Endothelial cell of umbilical vein (primary cell): Measurements from ENCODE around the gene ABCA1. TPM values are rescaled to one million over a fixed set of nuclear protein-coding genes. Genes with fewer than 3 reads are reported as not detected.

Experiments
- BruUV-seq: library from RNA; stranded (reverse); fragments of 400-500 nt; replicated peaks from 2 replicates; lab custom pipeline; 2021; lab: Mats Ljungman, UMichigan
- CTCF ChIA-PET: fragments of 300-600, 350-600 bp; sonication (Branson Sonifier 250); formaldehyde crosslinking; loops from one replicate; lab custom pipeline; 2021; ENCODE audit warnings: antibody characterized with exemption, inconsistent platforms; lab: Charles Lee
- POLR2A ChIA-PET: fragments of 300-600, 350-600 bp; sonication (Branson Sonifier 250); formaldehyde crosslinking; loops from one replicate; lab custom pipeline; 2021; ENCODE audit warnings: antibody characterized with exemption, inconsistent platforms; lab: Charles Lee
- DNase-seq: peaks from one replicate; pipeline ENCODE4 v3.0.0-alpha.2; 2011; ENCODE audit warnings: low read depth, low spot score
- FAIRE-seq: peaks from 2 replicates; lab custom pipeline; 2011; peaks lifted over from hg19 to GRCh38; lab: Jason Lieb, UNC
- H2AFZ ChIP-seq: 2 replicates; pipeline ENCODE4 v1.6.0; 2012; ENCODE audit warnings: low read depth, low read length, control low read depth, inconsistent platforms
- H3K27ac ChIP-seq: 2 replicates; pipeline ENCODE4 v1.5.1; 2011; ENCODE audit warnings: low read depth, mild to moderate bottlenecking, control low read depth, low read length, moderate library complexity; ENCODE audit not compliant: insufficient read depth
- H3K27me3 ChIP-seq, 2 experiments: 2 replicates each; pipeline versions ENCODE4 v1.6.0 to v1.6.1; 2011; ENCODE audit warnings: low read length in 2 of 2, mixed read lengths in 1 of 2; ENCODE audit not compliant: control insufficient read depth in 2 of 2, insufficient read depth in 2 of 2
- H3K36me3 ChIP-seq, 2 experiments: 2 replicates in 1 of 2; 3 replicates in 1 of 2; pipeline ENCODE4 v1.5.1; 2011; ENCODE audit warnings: low read length in 2 of 2, mild to moderate bottlenecking in 1 of 2, moderate library complexity in 1 of 2; ENCODE audit not compliant: control insufficient read depth in 2 of 2, insufficient read depth in 2 of 2; ENCODE audit errors: extremely low read depth in 1 of 2
- H3K4me1 ChIP-seq: 3 replicates; pipeline ENCODE4 v1.5.1; 2011; ENCODE audit warnings: mild to moderate bottlenecking, low read length; ENCODE audit not compliant: control insufficient read depth, insufficient read depth; ENCODE audit errors: extremely low read depth
- H3K4me2 ChIP-seq: 2 replicates; pipeline ENCODE4 v1.6.1; 2011; ENCODE audit warnings: low read length, control low read depth, mixed read lengths; ENCODE audit not compliant: insufficient read depth
- H3K4me3 ChIP-seq, 3 experiments: fragments of 200-600 bp in 1 of 3; sonication (generic), shearing (Covaris generic) in 1 of 3; replicated peaks in 1 of 3; 2 replicates each; pipeline ENCODE4 v1.5.1; 2011 to 2016; ENCODE audit warnings: control low read depth in 3 of 3, low read length in 3 of 3, mild to moderate bottlenecking in 2 of 3, inconsistent platforms in 1 of 3, low read depth in 1 of 3, moderate library complexity in 1 of 3; ENCODE audit not compliant: insufficient read depth in 1 of 3
- H3K79me2 ChIP-seq: 2 replicates; pipeline ENCODE4 v1.6.0; 2012; ENCODE audit warnings: low read length, inconsistent platforms; ENCODE audit not compliant: control insufficient read depth, insufficient read depth
- H3K9ac ChIP-seq: replicated peaks from 2 replicates; pipeline ENCODE3; 2011; ENCODE audit warnings: low read length, control low read depth; ENCODE audit not compliant: insufficient read depth; ENCODE audit errors: extremely low read depth
- H3K9me1 ChIP-seq: replicated peaks from 3 replicates; pipeline ENCODE4 v1.6.0; 2011; ENCODE audit warnings: mild to moderate bottlenecking, low read length; ENCODE audit not compliant: control insufficient read depth, insufficient read depth; ENCODE audit errors: extremely low read depth
- H3K9me3 ChIP-seq: replicated peaks from 2 replicates; pipeline ENCODE4 v1.5.1; 2012; ENCODE audit warnings: low read length, inconsistent platforms; ENCODE audit not compliant: control insufficient read depth, insufficient read depth
- H4K20me1 ChIP-seq: replicated peaks from 2 replicates; pipeline ENCODE3; 2011; ENCODE audit warnings: mild to moderate bottlenecking, low read length; ENCODE audit not compliant: control insufficient read depth, insufficient read depth; ENCODE audit errors: extremely low read depth
- CTCF ChIP-seq, 2 donors: IDR thresholded peaks; 1 replicate in 1 of 2; 2 replicates in 1 of 2; pipeline ENCODE4 v1.5.1; 2011; ENCODE audit warnings: low read length in 2 of 2, mild to moderate bottlenecking in 2 of 2, moderate library complexity in 2 of 2, control low read depth in 1 of 2, inconsistent platforms in 1 of 2, low read depth in 1 of 2; ENCODE audit not compliant: insufficient read depth in 1 of 2; ENCODE audit errors: extremely low read depth in 1 of 2
- EZH2 ChIP-seq: IDR thresholded peaks from 2 replicates; pipeline ENCODE4 v1.6.1; 2012; ENCODE audit warnings: borderline replicate concordance, low read depth, mild to moderate bottlenecking, moderate library complexity, low read length, inconsistent platforms; ENCODE audit not compliant: severe bottlenecking
- FOS ChIP-seq: IDR thresholded peaks from 2 replicates; pipeline ENCODE4 v1.6.1; 2011; ENCODE audit warnings: mild to moderate bottlenecking, low read length, moderate library complexity, borderline replicate concordance; ENCODE audit not compliant: insufficient read depth
- GATA2 ChIP-seq: IDR thresholded peaks from 2 replicates; pipeline ENCODE4 v1.7.0; 2011; ENCODE audit warnings: low read depth, mild to moderate bottlenecking, moderate library complexity, mixed read lengths, low read length; ENCODE audit not compliant: insufficient read length, insufficient read depth
- JUN ChIP-seq: IDR thresholded peaks from 2 replicates; pipeline ENCODE4 v1.6.1; 2011; ENCODE audit warnings: borderline replicate concordance, low read depth; ENCODE audit not compliant: insufficient read length, insufficient read depth
- MAX ChIP-seq: IDR thresholded peaks from 2 replicates; pipeline ENCODE4 v1.6.1; 2011; ENCODE audit not compliant: insufficient read depth, insufficient read length
- MYC ChIP-seq: IDR thresholded peaks from one replicate; pipeline ENCODE4 v1.6.1; 2011; ENCODE audit warnings: mild to moderate bottlenecking, low read depth, low read length
- POLR2A ChIP-seq: IDR thresholded peaks from 2 replicates; pipeline ENCODE4 v1.6.1; 2012; ENCODE audit warnings: low read depth, mild to moderate bottlenecking, control low read depth, low read length
- POLR2AphosphoS5 ChIP-seq: IDR thresholded peaks from 2 replicates; pipeline ENCODE4 v1.6.1; 2012; ENCODE audit warnings: low read depth, mild to moderate bottlenecking, control low read depth, low read length, moderate library complexity; ENCODE audit not compliant: insufficient read depth
- dilution Hi-C: fragments of 300-500 bp; cut with MboI; formaldehyde crosslinking; loops from one replicate; pipeline ENCODE4 v1.15.0; 2019; ENCODE audit warnings: low sequenced_read_pairs; ENCODE audit not compliant: extremely low pct_ligation_motif_present
- intact Hi-C: fragments of 100-400 bp; cut with micrococcal nuclease; formaldehyde crosslinking; loops from one replicate; pipeline ENCODE4 v1.10.0; 2022
- polyA plus RNA-seq, 4 experiments: library from polyadenylated mRNA; depleted of rRNA in 3 of 4; stranded (reverse) in 3 of 4; unstranded in 1 of 4; fragments of >200 nt; gene quantifications; 2 replicates each; pipeline versions ENCODE4 v1.2.1 to v1.2.3, GENCODE V29; 2011 to 2012; ENCODE audit warnings: missing spikeins in 1 of 4
- total RNA-seq: library from RNA; stranded (reverse); gene quantifications from 2 replicates; pipeline ENCODE4 v1.2.3, GENCODE V29; 2021

ABCA1 gene
- total and polyA plus RNA-seq, 2 donors (not counting 3 experiments of a cell fraction or from before 2014, with no cell fraction given): 2.4 to 9.8 TPM

- dilution Hi-C loops (no loop called here), intact Hi-C loops (loop anchor here (1.0 kb wide), 1 partner anchor 653 kb away; the partner anchor contains the start of gene SMC2)
- TF ChIP-seq MAX (no peak), JUN (no peak), GATA2 (no peak), POLR2A (no peak), CTCF (IDR thresholded peaks at IDR 0.05; ENCODE audit: extremely low read depth in 1 of 2, insufficient read depth in 1 of 2, low read depth in 1 of 2, low read length in 2 of 2) (no peak), MYC (no peak), POLR2AphosphoS5 (no peak), FOS (no peak), EZH2 (no peak)
- CTCF ChIA-PET: interaction anchor here (0.8 to 1.8 kb wide), 2 partner anchors 9 to 16 kb away, joined by 4 to 6 read pairs; partner anchors contain the start of gene NIPSNAP3B
- H3K27ac ChIP-seq: peak overlapping the region; percentile 79
- peak overlapping the region; percentile 94 for H3K4me2 ChIP-seq
- POLR2A ChIA-PET: no interaction called here
- no TSS peak for BruUV-seq
- H3K27me3 ChIP-seq: no peaks in the 10 kb centered on the region
- peaks cover 13% of the 10 kb centered on the region for H3K4me1 ChIP-seq
- no peaks in the 10 kb centered on the region for H3K9me3 ChIP-seq
- peak overlapping the region; percentile 81 for H3K9ac ChIP-seq
- H4K20me1 ChIP-seq: no peaks in the 10 kb centered on the region
- DNase-seq (no peak), FAIRE-seq (no peak)
- H3K36me3 ChIP-seq: no peaks in the 10 kb centered on the region
- H3K4me3 ChIP-seq: peak overlapping the region; percentile 65 to 80 (median 79)
- H3K9me1 ChIP-seq: peaks cover 3% of the 10 kb centered on the region
- H3K79me2 ChIP-seq: peaks cover 4% of the 10 kb centered on the region
- peak overlapping the region; percentile 96 for H2AFZ ChIP-seq
These were observed 180.8 kb downstream of the ABCA1 start for GRCh38 chr9:104747245-104747564.
